ENCODE data around the gene C2CD4C.
"Not testable (repeated sequence)": the region's sequence is repeated elsewhere in the genome, so short reads cannot be mapped to it uniquely, and the experiment has no call there.

The C2CD4C gene

DNA sequence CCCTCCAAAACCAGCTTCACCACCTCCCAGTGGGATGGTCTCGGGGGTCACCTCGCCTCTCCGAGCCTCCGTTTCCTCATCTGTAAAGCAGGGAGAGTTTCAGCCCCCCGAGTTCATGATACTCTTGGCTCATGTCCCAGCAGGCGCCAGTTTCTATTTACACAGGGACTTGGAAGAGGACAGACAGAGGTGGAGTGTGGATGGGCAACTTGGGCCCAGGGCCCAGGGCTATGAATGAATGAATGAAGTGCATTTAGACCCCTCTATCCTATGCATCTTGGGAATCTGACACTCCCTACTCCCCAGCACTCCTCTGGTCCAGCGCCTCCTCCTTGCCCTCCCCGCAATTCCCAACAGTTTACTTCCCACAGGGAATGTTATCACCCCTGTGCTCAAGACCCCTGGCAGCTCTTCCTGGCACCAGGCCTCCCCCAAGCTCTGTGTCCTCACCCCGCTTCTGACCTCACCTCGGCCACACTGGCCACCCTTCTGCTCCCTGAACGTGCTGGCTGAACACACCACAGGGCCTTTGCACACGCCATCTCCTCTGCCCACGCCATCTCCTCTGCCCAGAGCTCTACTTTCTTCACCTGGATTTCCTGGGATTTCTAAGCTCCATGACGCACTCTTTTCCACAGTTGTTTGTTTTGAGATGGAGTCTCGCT lies 4.9 kb upstream of the C2CD4C start:
- no peak for DNase-seq (ENCODE audit: low read depth)

DNA sequence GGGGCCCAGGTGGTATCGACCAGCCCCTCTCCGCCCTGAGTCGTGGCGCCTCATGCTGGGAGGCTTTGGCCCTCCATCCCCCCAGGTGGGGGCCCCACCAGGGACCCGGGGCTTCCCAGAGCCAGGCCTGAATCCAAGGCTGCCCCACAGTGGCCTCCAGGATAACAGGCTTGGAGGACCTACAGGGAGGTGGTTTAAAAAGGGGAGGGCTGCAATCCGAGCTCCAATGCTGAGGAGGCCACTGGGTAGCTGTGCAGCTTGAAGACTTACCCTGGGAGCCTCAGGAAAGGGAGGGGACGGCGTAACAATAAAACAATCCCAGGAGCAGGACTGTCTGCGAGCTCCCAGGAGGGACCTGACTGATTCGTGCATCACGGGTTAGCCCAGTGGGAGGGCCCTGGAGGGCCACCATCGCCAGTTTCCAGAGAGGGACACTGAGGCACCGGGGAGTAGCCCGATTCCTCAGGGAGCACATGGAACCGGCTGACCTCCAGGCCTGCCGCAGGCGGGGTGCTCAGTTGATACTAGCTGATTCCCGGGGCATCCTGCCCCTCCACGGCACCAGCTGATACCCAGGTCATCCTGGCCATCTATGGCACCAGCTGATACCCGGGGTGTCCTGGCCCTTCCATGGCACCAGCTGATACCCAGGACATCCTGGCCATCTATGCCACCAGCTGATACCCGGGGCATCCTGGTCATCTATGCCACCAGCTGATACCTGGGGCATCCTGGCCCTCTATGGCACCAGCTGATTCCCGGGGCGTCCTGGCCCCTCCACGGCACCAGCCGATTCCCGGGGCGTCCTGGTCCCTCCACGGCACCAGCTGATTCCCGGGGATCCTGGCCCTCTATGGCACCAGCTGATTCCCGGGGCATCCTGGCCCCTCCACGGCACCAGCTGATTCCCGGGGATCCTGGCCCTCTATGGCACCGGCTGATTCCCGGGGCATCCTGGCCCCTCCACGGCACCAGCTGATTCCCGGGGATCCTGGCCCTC lies 3.7 kb upstream of the C2CD4C start:
- DNase-seq (ENCODE audit: low read depth) = no peak

DNA sequence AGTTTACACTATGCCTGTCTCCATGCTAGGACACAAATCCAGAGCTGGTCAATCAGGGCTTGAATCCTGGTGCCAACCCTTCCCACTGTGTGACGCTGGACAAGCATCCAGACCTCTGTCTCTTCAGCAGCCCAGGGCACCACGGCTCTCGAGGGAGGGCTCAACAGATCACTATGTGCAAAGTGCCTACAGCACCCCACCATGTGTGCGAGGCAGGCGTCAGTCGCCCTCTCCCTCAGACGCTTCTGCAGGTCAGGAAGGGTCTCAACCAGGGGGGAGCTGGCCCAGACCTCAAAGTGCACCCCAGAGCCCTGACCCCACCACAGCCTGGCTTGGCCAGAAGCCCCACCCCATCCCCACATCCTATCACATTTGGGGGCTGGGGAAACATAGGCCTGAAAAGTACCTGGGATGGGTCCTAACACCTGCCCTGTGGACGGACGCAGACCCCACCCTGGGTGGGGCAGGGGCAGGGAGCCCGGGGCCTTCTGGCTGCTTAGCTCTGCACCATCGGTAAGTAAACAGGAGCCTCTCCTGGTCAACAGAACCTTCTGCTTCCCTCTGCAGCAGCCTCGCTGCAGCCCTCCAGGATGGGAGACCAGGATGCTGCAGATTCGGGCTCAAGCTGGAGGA lies 2.9 kb upstream of the C2CD4C start:
- DNase-seq (ENCODE audit: low read depth) = no peak

DNA sequence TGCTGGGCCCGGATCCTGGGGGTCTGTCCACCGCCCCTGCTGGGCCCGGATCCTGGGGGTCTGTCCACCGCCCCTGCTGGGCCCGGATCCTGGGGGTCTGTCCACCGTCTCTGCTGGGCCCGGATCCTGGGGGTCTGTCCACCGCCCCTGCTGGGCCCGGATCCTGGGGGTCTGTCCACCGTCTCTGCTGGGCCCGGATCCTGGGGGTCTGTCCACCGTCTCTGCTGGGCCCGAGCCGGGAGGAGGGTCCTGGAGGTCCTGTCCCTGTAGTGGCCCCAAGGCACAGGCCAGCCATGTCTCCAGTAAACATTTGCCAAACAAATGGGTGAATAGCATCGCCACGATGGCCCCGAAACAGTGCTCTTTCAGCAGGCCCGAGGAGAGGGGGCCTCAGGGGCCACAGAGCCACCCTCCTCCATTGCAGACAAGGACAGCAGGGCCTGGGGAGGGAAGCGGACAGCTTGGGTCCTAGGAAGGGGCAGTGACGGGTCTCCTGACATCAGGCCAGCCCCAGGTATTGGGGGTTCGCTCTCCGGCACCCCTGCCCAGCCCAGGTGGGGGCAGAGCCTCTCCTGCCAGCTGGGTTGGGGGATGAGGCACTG lies 2.3 kb upstream of the C2CD4C start:
- DNase-seq (ENCODE audit: low read depth) = not testable (repeated sequence)

DNA sequence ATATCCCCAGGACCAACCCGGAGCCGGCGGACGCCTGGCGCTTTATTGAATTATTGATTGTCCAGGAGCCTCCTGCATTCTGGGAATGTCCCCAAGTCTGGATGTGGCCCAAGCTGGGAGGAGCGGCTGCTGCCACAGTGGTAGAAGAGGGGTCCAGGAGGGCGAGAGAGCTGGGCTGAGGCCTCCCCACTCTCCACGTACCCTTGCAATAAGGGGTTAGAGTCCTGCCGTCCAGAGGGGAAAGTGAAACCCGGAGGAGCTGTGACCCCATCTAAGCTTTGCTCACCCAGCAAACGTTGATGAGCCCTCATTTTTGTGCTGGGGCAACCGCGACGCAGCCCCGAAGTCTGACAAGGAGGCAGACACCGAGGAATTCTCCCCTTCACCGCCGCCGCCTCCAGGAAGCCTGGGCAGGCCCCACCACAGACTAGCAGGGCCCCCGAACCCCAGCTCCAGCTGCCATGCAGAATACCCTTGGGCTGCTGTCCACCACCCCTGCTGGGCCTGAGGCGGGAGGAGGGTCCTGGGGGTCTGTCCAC lies 1.4 kb upstream of the C2CD4C start:
- no peak for DNase-seq (ENCODE audit: low read depth)

DNA sequence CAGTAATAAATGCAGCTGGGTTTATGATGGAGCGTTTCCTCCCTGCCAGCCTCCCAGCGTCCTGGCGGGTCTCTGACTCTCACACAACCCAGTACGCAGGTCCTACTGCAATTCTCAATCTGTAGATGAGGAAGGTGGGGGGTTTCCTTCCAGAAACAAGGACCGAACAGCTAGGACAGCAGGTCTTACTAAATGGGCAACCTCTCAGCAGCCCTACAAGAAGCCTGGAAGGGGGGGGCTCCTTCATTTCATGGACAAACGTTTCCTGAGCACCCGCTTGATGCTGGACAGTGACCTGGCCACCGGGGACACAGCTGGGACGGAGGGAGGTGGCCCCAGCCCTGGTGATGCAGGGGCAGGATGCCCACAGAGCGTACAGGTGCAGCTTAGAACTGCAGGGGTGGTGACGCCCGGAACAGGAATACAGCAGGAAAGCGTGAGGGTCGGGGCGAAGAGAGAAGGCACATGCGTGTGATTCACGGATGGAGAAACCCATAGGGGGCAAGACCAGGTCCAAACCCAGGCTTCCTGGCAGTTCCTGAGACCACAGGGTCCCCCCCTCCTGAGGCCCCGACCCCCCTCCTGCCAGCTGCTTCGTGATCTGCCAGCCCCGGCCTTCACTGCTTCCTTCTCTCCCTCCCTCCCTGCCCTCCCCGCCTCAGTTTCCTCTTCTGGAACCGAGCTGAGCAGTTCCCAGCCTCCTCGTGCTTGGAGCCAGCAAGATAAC lies 732 bp upstream of the C2CD4C start:
- no peak for DNase-seq (ENCODE audit: low read depth)

DNA sequence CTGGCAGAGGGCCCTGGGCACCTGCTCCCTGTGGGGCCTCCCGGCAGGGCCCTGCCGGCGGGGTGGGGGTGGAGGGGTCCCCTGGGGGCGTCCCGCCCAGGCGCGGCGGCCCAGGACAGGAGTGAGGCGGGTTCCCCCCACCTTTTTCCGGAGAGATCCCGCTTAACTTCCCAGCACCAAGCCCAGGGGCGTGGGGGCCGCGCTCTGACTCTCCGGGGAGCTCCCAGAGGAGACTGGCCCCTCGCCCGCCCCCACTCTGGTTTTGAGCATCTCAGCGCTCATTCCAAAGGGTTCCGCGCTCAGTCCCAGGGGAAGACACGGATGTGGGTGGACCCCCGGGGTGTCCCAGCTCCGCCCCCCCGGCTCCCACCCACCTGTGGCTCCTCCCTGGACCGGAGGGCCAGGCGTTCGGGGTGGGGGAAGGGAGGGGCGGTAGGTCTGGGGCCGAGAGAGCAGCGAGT lies 476 bp downstream of the C2CD4C start:
- DNase-seq (ENCODE audit: low read depth) = no peak

DNA sequence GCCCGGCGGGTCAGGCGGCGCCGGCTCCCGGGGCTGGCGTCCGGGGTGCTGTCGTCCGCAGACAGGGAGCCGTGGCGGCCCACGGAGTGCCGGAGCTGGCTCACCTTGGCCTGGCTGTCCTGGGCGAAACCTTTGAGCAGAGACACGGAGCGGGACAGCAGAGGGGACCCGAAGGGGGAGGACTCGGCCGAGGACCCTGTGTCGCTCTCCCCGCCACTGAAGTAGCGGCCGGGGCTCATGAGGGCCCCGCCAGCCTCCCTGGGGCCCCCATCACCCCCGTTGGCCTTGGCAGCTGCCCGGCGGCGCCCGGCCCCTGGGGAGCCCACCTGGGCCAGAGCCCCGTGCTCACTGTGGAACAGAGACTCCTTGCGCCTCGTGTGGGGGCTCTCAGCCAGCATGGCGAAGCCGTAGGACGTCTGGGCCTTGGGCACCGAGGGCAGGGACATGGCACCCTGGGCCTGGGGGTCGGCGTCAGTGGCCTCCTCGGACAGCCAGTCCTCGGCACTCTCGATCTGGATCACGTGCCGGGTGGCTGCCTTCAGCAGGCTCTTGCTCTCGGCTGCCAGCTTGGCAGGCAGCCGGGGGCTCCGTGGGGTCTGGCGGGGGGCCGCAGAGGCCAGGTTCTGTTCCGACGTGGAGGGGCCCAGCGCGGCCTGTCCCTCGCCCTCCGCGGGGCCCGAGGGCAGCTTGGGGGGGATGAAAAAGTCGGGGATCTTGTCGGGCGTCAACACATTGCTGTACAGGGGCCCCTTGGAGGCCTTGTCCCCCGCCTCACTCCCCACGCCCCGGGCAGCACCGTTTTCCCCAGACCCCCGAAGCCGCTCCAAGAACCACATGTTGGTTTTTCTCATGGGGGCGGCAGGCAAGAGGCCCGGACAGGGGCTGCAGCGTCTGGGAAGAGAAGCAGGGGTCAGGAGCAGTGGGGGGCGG lies 1.2 kb downstream of the C2CD4C start:
- DNase-seq (ENCODE audit: low read depth) = no peak

DNA sequence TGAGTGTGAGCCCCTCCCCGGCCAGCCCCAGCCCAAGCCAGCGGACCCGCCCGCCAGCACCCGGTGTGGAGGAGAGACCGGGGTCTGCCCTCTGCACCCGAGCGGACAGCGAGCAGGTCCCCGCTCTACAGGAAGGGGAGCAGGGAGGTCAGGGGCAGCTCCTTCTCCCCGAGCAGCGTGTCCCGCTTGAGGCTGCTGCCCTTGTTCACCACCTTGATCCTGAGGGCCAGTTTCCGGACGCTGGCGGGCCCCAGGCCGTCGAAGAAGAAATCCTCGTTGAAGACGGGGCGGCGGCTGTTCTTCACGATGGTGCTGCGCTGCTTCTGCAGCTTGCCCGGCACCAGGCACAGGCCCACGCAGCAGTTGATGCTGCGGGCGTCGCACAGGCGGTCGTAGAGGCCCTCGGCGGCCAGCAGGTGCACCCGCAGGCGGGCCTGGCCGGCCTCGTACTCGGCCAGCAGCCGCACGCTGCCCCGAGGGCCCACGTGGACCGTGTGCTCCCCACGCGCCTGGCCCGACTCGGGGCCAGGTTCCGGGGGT lies 1.9 kb downstream of the C2CD4C start:
- no peak for DNase-seq (ENCODE audit: low read depth)

DNA sequence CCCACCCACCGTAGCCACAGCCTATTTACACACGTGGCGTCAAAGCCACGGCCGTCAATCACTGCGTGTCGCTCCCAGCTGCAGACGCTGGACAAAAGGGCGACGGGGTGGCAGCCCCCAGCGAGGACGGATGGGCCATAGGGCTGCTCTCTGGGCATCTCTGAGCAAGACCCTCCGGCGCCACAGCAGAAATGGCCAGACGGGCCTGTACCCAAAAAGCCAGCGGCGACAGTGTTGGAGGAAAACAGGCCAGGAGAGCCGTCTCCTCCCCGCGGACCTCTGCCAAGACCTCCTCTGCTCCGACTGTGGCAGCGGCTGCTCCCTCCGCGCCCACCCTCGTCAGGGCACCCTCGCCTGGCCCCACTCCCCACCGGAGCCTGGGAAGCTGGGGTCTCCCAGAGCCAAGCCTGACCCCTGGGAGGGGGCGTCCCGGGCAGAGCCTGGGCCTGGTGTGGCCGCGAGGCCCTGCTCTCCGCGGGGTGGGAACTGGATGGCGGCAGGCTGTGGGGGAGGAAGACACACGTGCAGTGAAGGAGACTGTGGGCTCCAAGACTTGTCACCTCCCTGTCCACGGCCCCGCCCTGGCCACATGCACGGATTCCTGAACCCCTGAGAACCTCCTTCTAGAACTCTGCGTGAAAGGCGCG lies 2.7 kb downstream of the C2CD4C start:
- no peak for DNase-seq (ENCODE audit: low read depth)

DNA sequence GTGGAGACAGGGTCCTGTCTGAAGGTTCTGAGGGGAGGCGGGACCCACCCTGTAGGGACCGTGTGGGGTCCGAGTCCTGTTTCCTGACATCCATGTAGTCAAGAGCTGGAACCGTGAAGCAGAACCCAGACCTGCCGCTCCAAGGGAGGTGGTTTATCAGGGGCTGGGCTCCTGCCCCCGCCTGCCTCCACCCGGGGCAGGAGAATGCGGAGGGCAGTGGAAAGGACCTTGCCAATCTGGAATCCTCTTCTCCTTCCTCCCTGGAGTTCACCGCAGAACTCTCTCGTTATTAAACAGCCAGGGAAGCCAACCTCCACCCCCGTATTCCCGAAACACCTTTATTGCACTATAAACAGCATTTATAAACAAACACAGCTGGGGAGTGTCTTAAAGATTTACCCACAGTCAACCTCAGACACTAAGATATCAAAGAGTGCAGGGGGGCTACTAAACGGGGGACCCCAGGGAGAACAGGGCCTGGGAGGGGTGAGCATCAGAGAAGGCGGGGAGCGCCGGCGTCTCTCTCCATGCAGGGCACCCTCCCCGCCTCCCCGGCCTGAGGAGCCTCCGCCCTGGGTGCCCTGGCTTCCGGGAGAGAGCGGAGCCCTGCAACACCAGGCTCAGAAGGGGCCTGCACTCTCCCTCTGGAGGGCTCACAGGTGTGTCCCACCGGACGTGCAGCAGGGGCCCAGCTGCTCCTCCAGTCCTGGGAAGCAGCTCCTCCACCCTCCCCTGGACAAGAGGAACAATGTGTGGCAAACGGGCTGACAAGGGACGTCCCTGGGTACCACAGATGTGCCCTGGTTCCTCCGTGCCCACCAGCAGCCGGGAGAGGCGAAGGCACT lies 3.6 kb downstream of the C2CD4C start:
- DNase-seq (ENCODE audit: low read depth) = no peak

DNA sequence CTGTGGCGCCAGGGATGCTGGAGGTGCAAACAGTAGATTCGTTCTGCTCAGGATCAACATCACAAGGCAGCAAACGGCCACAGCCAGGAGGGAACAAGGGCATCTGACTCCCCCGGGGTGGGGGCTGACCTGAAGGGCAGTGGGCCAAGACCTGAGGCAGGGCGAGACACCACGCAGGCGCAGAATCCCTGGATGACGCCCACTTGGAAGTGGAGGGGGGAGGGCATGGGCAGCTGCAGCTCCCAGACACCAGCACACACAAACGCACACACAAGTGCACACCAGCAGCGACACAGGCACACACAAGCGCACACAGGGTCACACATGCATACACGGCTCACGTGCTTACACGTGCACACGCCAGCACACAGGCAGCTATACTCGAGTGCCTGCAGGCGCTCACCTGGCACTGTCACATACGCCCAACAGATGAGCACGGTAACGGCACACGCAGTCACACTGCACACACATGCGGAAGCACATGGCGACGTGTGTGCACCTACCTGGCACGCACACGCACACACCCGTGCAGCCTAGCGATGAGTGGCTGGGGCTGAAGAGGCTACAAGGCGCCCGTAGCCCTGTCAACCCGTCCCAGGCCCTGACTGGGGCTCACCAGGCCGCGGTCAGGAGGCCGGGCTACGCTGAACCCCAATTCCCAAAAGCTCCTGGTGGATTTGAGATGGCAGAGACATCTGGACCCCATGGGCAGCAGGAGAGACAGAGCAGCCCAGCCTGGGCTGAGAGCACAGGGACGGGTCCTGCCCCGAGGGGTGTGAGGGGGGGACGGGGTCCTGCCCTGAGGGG lies 5.5 kb downstream of the C2CD4C start:
- no peak for DNase-seq (ENCODE audit: low read depth)

DNA sequence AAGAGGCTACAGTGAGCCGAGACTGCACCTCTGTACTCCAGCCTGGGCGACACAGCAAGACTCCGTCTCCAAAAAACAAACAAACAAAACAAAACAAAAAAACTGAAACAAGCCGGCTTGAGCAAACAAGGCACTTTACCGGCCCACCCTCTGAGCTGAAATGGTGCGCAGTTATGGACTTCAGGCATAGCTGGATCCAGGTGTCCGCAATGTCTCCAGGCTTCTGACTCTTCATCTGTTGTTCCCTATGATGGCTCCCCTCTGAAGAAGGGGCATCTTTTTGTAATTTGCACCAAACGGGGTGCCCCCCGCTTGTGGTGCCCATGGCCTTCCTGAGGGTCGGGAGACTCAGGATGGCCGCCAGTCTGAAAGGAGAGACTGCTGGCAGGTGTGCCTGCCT lies 6.2 kb downstream of the C2CD4C start:
- DNase-seq (ENCODE audit: low read depth) = no peak

DNA sequence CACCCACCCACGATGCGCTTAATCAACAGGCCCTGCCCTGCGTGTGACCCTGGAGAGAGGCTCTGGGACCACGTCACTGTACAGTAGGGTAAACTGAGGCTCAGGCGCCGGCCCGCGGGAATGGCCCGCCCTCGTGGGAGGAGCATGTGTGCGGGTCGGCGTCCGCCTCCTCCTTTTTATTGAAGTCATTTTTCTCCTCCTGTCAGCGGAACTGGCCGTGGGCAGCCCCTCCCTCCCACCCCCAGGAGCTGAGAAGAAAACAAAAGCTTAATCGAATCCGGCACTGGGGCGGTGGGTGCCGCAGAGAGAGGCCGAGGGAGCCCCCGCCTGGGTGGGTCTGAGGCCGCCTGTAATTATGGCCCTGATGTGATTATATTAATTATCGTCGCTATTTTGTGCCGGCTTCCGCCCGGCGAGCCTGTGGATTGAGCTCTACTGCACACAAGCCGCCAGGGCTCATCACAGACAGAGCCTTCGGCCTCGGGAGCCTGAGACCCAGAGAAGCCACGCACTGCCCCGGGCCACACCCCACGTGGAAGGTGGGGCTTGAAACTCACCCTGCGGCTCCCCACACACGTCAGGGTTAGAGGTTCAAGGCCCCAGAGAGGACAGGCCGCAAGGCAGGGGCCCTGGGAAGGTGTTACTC lies 7.0 kb downstream of the C2CD4C start:
- DNase-seq (ENCODE audit: low read depth) = no peak

DNA sequence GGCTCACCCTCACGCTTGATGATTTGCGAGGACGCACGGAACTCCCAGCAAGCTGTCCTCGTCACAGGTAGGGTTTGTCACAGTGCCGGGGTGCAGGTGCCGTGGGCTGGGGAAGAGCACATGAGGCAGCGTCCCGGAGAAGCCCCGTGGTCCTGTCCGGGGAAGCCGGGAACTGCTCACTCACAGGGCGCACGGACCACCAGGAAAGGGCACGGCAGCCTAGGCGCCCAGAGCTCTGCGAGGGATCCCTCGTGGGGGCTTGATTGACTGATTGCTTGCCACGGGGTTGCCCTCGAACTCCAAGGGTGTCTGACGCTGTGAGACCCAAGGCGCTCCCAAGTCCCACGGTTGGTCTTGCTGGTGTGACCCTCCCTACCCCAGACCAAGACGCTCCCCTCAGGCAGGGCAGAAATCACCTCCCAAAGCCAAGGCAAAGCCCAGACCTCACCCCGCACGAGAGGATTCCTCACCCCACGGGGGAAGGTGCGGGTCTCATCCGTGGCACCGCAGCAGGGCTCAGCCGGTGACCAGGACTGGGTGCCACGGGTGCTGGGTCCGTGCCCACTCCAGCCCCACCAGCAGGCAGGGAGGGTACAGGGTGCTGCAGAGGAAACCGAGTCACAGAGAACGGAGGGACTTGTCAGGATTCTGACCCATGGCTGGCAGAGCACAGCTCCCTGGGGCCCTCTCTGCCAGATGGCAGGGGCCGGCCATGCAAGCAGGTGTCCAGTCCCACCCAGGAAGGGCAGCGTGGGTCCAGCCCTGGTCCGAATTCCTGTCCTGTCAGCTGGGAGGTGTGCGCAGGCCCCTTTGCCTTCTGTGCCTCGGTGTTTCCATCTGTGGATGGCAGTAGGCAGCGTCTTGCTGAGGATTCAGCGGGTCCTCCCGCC lies 7.7 kb downstream of the C2CD4C start:
- no peak for DNase-seq (ENCODE audit: low read depth)

DNA sequence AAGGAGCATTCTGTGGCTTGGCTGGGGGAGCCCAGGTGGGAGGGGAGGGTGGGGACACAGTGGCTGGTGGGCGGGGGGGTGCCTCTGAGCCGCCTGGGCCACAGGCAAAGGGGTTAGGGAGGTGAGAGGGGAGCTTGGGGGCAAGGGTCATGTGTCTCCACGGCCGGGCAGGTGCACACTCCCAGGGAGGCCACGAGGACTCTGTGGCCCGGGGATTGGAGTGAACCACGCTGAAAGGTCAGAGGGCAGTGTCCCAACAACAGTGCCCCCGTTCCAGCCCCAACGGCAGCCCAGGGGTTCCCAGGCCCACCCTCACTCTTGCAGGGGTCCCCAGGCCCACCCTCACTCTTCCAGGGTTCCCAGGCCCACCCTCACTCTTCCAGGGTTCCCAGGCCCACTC lies 9.6 kb downstream of the C2CD4C start:
- no peak for DNase-seq (ENCODE audit: low read depth)

Measured in activated T-cell treated with anti-CD3 and anti-CD28 coated beads for 48 hours (primary cell).